Activated CD4-positive, alpha-beta memory T cell treated with anti-CD3 and anti-CD28 coated beads for 36 hours (primary cell): ENCODE results near the gene APIP. TPM values are rescaled to one million over a fixed set of nuclear protein-coding genes. Genes with fewer than 3 reads are reported as not detected.

ENCODE experiments used
- microRNA-seq: library from miRNA; unstranded; fragments of <30 nt; microRNA quantifications from one replicate; pipeline ENCODE4 v1.2.0, GENCODE V29; 2022; ENCODE audit warnings: borderline number of aligned reads, borderline microRNAs expressed, borderline replicate concordance
- total RNA-seq, 2 experiments: library from RNA; stranded (reverse); gene quantifications; one replicate each; pipeline ENCODE4 v1.2.3, GENCODE V29; 2021

APIP gene
- total RNA-seq, 2 experiments from 2014 or later = 31.2 to 32.9 TPM

Small RNA genes within 50 kb of the gene (microRNA-seq; reads per million reads assigned to microRNA genes)
- gene MIR1343 = 4.7 reads per million, percentile 12 among the genes with 10 or more reads in this experiment

Other genes starting within 250 kb of the APIP start
- 10 to 100 TPM; 34.5 to 35.5 TPM for gene PDHX, start 239 bp upstream of the APIP start, total RNA-seq
- 100 to 1,000 TPM; 440 to 442 TPM for gene CD44, start 222.8 kb upstream of the APIP start, total RNA-seq